ENCODE results near the gene TDRD6. TPM values are rescaled to one million over a fixed set of nuclear protein-coding genes. Genes with fewer than 3 reads are reported as not detected.

TDRD6 gene
- polyA plus RNA-seq, 1 of the 3 experiments (the other 2 are of a cell fraction), result not detected

- Histone ChIP-seq H3K36me3 (replicated peaks in 1 of 2; ENCODE audit: control insufficient read depth in 1 of 2, insufficient read depth in 2 of 2, low read length in 1 of 2) (no peaks in the 10 kb centered on the region), H3K4me3 (ENCODE audit: low read depth in 2 of 2, low read length in 1 of 2) (no peak overlapping the region), H3K9me3 (no peaks in the 10 kb centered on the region), H4K20me1 (ENCODE audit: insufficient read depth) (no peaks in the 10 kb centered on the region), H2AFZ (ENCODE audit: low read depth) (no peak overlapping the region), H3K79me2 (ENCODE audit: insufficient read depth) (no peaks in the 10 kb centered on the region), H3K9me2 (no peaks in the 10 kb centered on the region), H3K4me1 (ENCODE audit: control insufficient read depth in 1 of 2, insufficient read depth in 2 of 2, low read depth in 1 of 2, low read length in 1 of 2) (no peaks in the 10 kb centered on the region), H3K27ac (ENCODE audit: low read depth in 2 of 2, low read length in 1 of 2) (no peak overlapping the region), H3K4me2 (no peak overlapping the region), H3F3A (replicated peaks; ENCODE audit: insufficient read depth) (no peaks in the 10 kb centered on the region), H3K9ac (no peak overlapping the region), H3K27me3 (ENCODE audit: insufficient read depth) (no peaks in the 10 kb centered on the region)
- CTCF ChIA-PET, result no interaction called here
- WGBS (ENCODE audit: low lambda C conversion rate), result 20% methylated on average over 5 of the region's 5 CpGs
- no peak for TF ChIP-seq FOXM1 (IDR thresholded peaks at IDR 0.05; ENCODE audit: low read depth)
- no peak for TF ChIP-seq FOXJ3 (CRISPR knock-in tag; IDR thresholded peaks at IDR 0.05)
- no peak for TF ChIP-seq RFX5 (IDR thresholded peaks at IDR 0.05; ENCODE audit: low read length)
- no peak for TF ChIP-seq EP300 (IDR thresholded peaks at IDR 0.05; ENCODE audit: borderline replicate concordance in 1 of 2, low read depth in 1 of 2, low read length in 1 of 2)
- TF ChIP-seq MAX (IDR thresholded peaks at IDR 0.05; ENCODE audit: low read depth), result no peak
- no peak for TF ChIP-seq PBX3 (IDR thresholded peaks at IDR 0.05)
- no peak for TF ChIP-seq RXRA (IDR thresholded peaks at IDR 0.05; ENCODE audit: borderline replicate concordance, low read depth)
- TF ChIP-seq FOSL2 (IDR thresholded peaks at IDR 0.05; ENCODE audit: borderline replicate concordance, low read depth), result no peak
- TF ChIP-seq IRF3 (IDR thresholded peaks at IDR 0.05; ENCODE audit: low read depth, low read length), result no peak
- TF ChIP-seq NRF1 (IDR thresholded peaks at IDR 0.05; ENCODE audit: low read depth, low read length), result no peak
- no peak for TF ChIP-seq MEF2A (IDR thresholded peaks at IDR 0.05; ENCODE audit: borderline replicate concordance, low read depth)
- no peak for TF ChIP-seq ZBTB33 (IDR thresholded peaks at IDR 0.05; ENCODE audit: borderline replicate concordance, low read depth)
- TF ChIP-seq POLR2AphosphoS5 (IDR thresholded peaks at IDR 0.05; ENCODE audit: low read depth, low read length), result no peak
- no peak for TF ChIP-seq RAD21 (IDR thresholded peaks at IDR 0.05; ENCODE audit: low read length)
- no peak for TF ChIP-seq YY1 (IDR thresholded peaks at IDR 0.05; ENCODE audit: low read depth)
- no peak for DNase-seq
- POLR2A ChIA-PET, result no interaction called here
Measured at GRCh38 chr6:46749731-46750130, 62.0 kb downstream of the TDRD6 start.

- Histone ChIP-seq H3K4me2 (no peak overlapping the region), H3K27me3 (ENCODE audit: insufficient read depth) (no peaks in the 10 kb centered on the region), H3K36me3 (replicated peaks in 1 of 2; ENCODE audit: control insufficient read depth in 1 of 2, insufficient read depth in 2 of 2, low read length in 1 of 2) (no peaks in the 10 kb centered on the region), H4K20me1 (ENCODE audit: insufficient read depth) (no peaks in the 10 kb centered on the region), H3K27ac (ENCODE audit: low read depth in 2 of 2, low read length in 1 of 2) (no peak overlapping the region), H3K9ac (no peak overlapping the region), H3K9me3 (no peaks in the 10 kb centered on the region), H3K4me3 (ENCODE audit: low read depth in 2 of 2, low read length in 1 of 2) (no peak overlapping the region), H3K9me2 (no peaks in the 10 kb centered on the region), H3K79me2 (ENCODE audit: insufficient read depth) (no peaks in the 10 kb centered on the region), H2AFZ (ENCODE audit: low read depth) (no peak overlapping the region), H3F3A (replicated peaks; ENCODE audit: insufficient read depth) (no peaks in the 10 kb centered on the region), H3K4me1 (ENCODE audit: control insufficient read depth in 1 of 2, insufficient read depth in 2 of 2, low read depth in 1 of 2, low read length in 1 of 2) (no peaks in the 10 kb centered on the region)
- ChIA-PET CTCF (no interaction called here), POLR2A (no interaction called here)
- DNase-seq, result no peak
- WGBS (ENCODE audit: low lambda C conversion rate), result 15% methylated on average over 3 of the region's 3 CpGs
- TF ChIP-seq YY1 (IDR thresholded peaks at IDR 0.05; ENCODE audit: low read depth) (no peak), JUND (IDR thresholded peaks at IDR 0.05) (no peak), ZBTB33 (IDR thresholded peaks at IDR 0.05; ENCODE audit: borderline replicate concordance, low read depth) (no peak), FOXM1 (IDR thresholded peaks at IDR 0.05; ENCODE audit: low read depth) (no peak), MAX (IDR thresholded peaks at IDR 0.05; ENCODE audit: low read depth) (no peak), NRF1 (IDR thresholded peaks at IDR 0.05; ENCODE audit: low read depth, low read length) (no peak), USF2 (IDR thresholded peaks at IDR 0.05; ENCODE audit: borderline replicate concordance, low read depth, low read length) (no peak), CTCF (IDR thresholded peaks at IDR 0.05) (no peak), EP300 (IDR thresholded peaks at IDR 0.05; ENCODE audit: borderline replicate concordance in 1 of 2, low read depth in 1 of 2, low read length in 1 of 2) (no peak)
Measured at GRCh38 chr6:46751658-46752057, 64.0 kb downstream of the TDRD6 start.

Data from SK-N-SH (cell line).